HepG2 (cell line): ENCODE results near the gene PRMT7. TPM values are rescaled to one million over a fixed set of nuclear protein-coding genes. Genes with fewer than 3 reads are reported as not detected.

ENCODE experiments used
- FOXC1 ChIP-seq: sonication (generic); formaldehyde crosslinking; IDR thresholded peaks from 2 replicates; pipeline ENCODE4 v1.8.0; 2022; ENCODE audit warnings: mild to moderate bottlenecking, missing genetic modification reagents, borderline replicate concordance
- GFI1 ChIP-seq: sonication (generic); formaldehyde crosslinking; IDR thresholded peaks from 2 replicates; pipeline ENCODE4 v1.5.0; 2020; ENCODE audit warnings: missing genetic modification reagents, mild to moderate bottlenecking, borderline replicate concordance
- GPN1 ChIP-seq: sonication (generic); formaldehyde crosslinking; IDR thresholded peaks from 2 replicates; pipeline ENCODE4 v1.5.1; 2020; ENCODE audit warnings: missing genetic modification reagents, borderline replicate concordance
- GTF3A ChIP-seq: sonication (generic); formaldehyde crosslinking; conservative IDR thresholded peaks from 2 replicates; pipeline ENCODE4 v1.4.0; 2020; ENCODE audit warnings: mild to moderate bottlenecking, missing genetic modification reagents
- KDM3A ChIP-seq: IDR thresholded peaks from 2 replicates; pipeline ENCODE4 v1.6.1; 2018; ENCODE audit warnings: low read depth, missing compliant biosample characterization
- PLRG1 ChIP-seq: fragments of 450-650 bp; conservative IDR thresholded peaks from 2 replicates; pipeline ENCODE4 v1.6.1; 2016
- SRSF9 ChIP-seq: fragments of 200-400 bp; formaldehyde crosslinking; IDR thresholded peaks from 2 replicates; pipeline ENCODE4 v1.6.1; 2018; ENCODE audit warnings: borderline replicate concordance, mild to moderate bottlenecking, low read depth, low read length; ENCODE audit not compliant: insufficient read depth, poor library complexity, severe bottlenecking
- ZNF326 ChIP-seq: sonication (generic); formaldehyde crosslinking; IDR thresholded peaks from 2 replicates; pipeline ENCODE4 v1.4.0; 2020; ENCODE audit warnings: missing genetic modification reagents, borderline replicate concordance
- ZNF510 ChIP-seq: sonication (generic); formaldehyde crosslinking; IDR thresholded peaks from 2 replicates; pipeline ENCODE4 v1.4.0; 2020; ENCODE audit warnings: low read depth, mild to moderate bottlenecking, missing genetic modification reagents
- ZNF558 ChIP-seq: sonication (generic); formaldehyde crosslinking; IDR thresholded peaks from 2 replicates; pipeline ENCODE4 v1.9.0; 2022; ENCODE audit warnings: mild to moderate bottlenecking, missing genetic modification reagents, borderline replicate concordance
- ZNF607 ChIP-seq: sonication (generic); formaldehyde crosslinking; IDR thresholded peaks from 2 replicates; pipeline ENCODE4 v1.5.1; 2020; ENCODE audit warnings: missing genetic modification reagents, mild to moderate bottlenecking, borderline replicate concordance
- ZNF614 ChIP-seq: IDR thresholded peaks from 2 replicates; pipeline ENCODE4 v1.6.1; 2018; ENCODE audit warnings: missing biosample characterization, missing genetic modification reagents, inconsistent platforms, borderline replicate concordance
- polyA plus RNA-seq, 8 experiments: library from polyadenylated mRNA; depleted of rRNA in 3 of 8; stranded (reverse) in 7 of 8; unstranded in 1 of 8; fragments of >200 nt; fragmentation: Illumina TruSeq in 4 of 8; extraction: Trizol in 4 of 8; gene quantifications; 2 replicates each; pipeline versions ENCODE4 v1.2.1 to v1.2.3, GENCODE V29; 2011 to 2016; ENCODE audit warnings: low read depth in 4 of 8, missing spikeins in 1 of 8, mixed read lengths in 1 of 8; ENCODE audit not compliant: insufficient read depth in 1 of 8
- total RNA-seq, 5 experiments: library from RNA; depleted of rRNA; stranded (reverse); fragments of >200 nt; fragmentation: Illumina TruSeq; extraction: Trizol; gene quantifications; 2 replicates each; pipeline ENCODE4 v1.2.3, GENCODE V29; 2016; ENCODE audit warnings: low read depth in 1 of 5
- TF ChIP-seq, protein P1 (sequence below): sonication (generic); formaldehyde crosslinking; IDR thresholded peaks from 2 replicates; pipeline ENCODE4 v1.4.0; 2020; ENCODE audit warnings: missing genetic modification reagents
- TF ChIP-seq, protein P2 (sequence below): sonication (generic); formaldehyde crosslinking; conservative IDR thresholded peaks from 2 replicates; pipeline ENCODE4 v1.4.0; 2020; ENCODE audit warnings: missing genetic modification reagents
- TF ChIP-seq, protein P3 (sequence below): sonication (generic); formaldehyde crosslinking; IDR thresholded peaks from 2 replicates; pipeline ENCODE4 v1.4.0; 2020; ENCODE audit warnings: missing genetic modification reagents
- TF ChIP-seq, protein P4 (sequence below): sonication (generic); formaldehyde crosslinking; IDR thresholded peaks from 2 replicates; pipeline ENCODE4 v1.5.1; 2020; ENCODE audit warnings: missing genetic modification reagents, mild to moderate bottlenecking, borderline replicate concordance

Gene PRMT7
- total and polyA plus RNA-seq, 2 of the 13 experiments (the other 11 are each of a cell fraction or from before 2014, with no cell fraction given) = 47.5 to 55.0 TPM

DNA sequence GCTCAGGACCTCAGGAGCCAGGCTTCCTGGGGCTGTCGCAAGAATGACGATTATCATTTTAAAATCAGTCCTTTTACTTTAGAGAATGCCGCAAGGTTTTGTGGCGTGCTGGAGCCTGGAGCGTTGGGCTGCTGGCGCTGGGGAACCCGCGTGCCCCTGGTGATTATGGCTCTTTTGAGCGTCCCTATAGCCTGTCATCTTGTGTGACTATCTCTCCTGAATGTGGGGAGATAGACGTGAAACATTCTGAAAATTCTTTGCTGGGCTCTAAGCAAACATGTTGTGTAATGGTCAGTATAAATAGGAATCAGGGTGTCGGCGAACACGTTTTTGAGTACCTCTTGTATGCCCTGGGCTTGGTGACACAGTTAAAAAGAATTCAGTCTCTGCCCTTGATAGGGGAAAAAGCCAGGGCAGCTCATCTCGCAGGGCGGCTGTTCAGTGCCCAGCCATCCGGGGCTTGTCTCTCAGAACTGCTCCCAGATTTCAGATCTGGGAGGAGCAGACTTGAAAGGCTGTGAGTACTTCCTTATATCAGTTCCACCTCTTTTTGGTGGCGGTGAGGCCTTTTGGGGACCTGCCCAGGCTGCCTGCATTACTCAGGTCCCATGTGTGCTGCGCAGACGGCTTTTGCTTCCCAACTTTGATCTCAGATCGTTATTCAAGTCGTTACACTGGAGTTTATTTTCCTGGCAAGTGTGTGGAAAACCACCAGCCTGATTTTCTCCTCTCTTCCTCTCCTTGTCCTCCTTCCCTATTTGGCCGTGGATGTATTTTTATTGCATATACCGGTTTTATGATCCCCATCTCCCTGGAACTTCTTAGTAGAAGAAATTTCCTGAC lies 45.5 kb upstream of the PRMT7 start (continued):
- TF ChIP-seq, protein P1, sequence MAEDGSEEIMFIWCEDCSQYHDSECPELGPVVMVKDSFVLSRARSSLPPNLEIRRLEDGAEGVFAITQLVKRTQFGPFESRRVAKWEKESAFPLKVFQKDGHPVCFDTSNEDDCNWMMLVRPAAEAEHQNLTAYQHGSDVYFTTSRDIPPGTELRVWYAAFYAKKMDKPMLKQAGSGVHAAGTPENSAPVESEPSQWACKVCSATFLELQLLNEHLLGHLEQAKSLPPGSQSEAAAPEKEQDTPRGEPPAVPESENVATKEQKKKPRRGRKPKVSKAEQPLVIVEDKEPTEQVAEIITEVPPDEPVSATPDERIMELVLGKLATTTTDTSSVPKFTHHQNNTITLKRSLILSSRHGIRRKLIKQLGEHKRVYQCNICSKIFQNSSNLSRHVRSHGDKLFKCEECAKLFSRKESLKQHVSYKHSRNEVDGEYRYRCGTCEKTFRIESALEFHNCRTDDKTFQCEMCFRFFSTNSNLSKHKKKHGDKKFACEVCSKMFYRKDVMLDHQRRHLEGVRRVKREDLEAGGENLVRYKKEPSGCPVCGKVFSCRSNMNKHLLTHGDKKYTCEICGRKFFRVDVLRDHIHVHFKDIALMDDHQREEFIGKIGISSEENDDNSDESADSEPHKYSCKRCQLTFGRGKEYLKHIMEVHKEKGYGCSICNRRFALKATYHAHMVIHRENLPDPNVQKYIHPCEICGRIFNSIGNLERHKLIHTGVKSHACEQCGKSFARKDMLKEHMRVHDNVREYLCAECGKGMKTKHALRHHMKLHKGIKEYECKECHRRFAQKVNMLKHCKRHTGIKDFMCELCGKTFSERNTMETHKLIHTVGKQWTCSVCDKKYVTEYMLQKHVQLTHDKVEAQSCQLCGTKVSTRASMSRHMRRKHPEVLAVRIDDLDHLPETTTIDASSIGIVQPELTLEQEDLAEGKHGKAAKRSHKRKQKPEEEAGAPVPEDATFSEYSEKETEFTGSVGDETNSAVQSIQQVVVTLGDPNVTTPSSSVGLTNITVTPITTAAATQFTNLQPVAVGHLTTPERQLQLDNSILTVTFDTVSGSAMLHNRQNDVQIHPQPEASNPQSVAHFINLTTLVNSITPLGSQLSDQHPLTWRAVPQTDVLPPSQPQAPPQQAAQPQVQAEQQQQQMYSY (CRISPR knock-in tag) = peak; percentile 67; the same call in 1 of the 2 replicates
- no peak for TF ChIP-seq KDM3A (CRISPR knock-in tag)
- 0 out of 2 replicates have a peak, but pooled peaks have one; percentile 59 for TF ChIP-seq ZNF607 (CRISPR knock-in tag)
- TF ChIP-seq GPN1 = no peak
- peak; percentile 21; the same call in 1 of the 2 replicates for TF ChIP-seq ZNF510 (CRISPR knock-in tag)
- TF ChIP-seq, protein P2, sequence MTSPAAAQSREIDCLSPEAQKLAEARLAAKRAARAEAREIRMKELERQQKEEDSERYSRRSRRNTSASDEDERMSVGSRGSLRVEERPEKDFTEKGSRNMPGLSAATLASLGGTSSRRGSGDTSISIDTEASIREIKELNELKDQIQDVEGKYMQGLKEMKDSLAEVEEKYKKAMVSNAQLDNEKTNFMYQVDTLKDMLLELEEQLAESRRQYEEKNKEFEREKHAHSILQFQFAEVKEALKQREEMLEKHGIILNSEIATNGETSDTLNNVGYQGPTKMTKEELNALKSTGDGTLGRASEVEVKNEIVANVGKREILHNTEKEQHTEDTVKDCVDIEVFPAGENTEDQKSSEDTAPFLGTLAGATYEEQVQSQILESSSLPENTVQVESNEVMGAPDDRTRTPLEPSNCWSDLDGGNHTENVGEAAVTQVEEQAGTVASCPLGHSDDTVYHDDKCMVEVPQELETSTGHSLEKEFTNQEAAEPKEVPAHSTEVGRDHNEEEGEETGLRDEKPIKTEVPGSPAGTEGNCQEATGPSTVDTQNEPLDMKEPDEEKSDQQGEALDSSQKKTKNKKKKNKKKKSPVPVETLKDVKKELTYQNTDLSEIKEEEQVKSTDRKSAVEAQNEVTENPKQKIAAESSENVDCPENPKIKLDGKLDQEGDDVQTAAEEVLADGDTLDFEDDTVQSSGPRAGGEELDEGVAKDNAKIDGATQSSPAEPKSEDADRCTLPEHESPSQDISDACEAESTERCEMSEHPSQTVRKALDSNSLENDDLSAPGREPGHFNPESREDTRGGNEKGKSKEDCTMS = peak; percentile 31; the same call in 1 of the 2 replicates
- no peak; the same call in 1 of the 2 replicates for TF ChIP-seq FOXC1 (CRISPR knock-in tag)
- TF ChIP-seq PLRG1 = no peak
- peak; percentile 86 for TF ChIP-seq GFI1 (CRISPR knock-in tag)
- TF ChIP-seq, protein P3, sequence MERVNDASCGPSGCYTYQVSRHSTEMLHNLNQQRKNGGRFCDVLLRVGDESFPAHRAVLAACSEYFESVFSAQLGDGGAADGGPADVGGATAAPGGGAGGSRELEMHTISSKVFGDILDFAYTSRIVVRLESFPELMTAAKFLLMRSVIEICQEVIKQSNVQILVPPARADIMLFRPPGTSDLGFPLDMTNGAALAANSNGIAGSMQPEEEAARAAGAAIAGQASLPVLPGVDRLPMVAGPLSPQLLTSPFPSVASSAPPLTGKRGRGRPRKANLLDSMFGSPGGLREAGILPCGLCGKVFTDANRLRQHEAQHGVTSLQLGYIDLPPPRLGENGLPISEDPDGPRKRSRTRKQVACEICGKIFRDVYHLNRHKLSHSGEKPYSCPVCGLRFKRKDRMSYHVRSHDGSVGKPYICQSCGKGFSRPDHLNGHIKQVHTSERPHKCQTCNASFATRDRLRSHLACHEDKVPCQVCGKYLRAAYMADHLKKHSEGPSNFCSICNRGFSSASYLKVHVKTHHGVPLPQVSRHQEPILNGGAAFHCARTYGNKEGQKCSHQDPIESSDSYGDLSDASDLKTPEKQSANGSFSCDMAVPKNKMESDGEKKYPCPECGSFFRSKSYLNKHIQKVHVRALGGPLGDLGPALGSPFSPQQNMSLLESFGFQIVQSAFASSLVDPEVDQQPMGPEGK = peak; percentile 82
- 0 out of 2 replicates have a peak, but pooled peaks have one; percentile 40 for TF ChIP-seq ZNF558 (CRISPR knock-in tag)
- TF ChIP-seq, protein P4, sequence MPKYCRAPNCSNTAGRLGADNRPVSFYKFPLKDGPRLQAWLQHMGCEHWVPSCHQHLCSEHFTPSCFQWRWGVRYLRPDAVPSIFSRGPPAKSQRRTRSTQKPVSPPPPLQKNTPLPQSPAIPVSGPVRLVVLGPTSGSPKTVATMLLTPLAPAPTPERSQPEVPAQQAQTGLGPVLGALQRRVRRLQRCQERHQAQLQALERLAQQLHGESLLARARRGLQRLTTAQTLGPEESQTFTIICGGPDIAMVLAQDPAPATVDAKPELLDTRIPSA (CRISPR knock-in tag) = no peak
- 0 out of 2 replicates have a peak, but pooled peaks have one; percentile 4 for TF ChIP-seq GTF3A (CRISPR knock-in tag)
- TF ChIP-seq ZNF614 (CRISPR knock-in tag) = peak; percentile 96
- no peak for TF ChIP-seq ZNF326 (CRISPR knock-in tag)
- no peak for TF ChIP-seq SRSF9
